HG03025 (cell line): ENCODE data around the gene SELENOO.

Source experiments
- ATAC-seq: cut with Tn5 transposase; IDR thresholded peaks from one replicate; pipeline ENCODE4 v1.9.1; 2021; ENCODE audit warnings: mild to moderate bottlenecking, moderate library complexity; ENCODE audit not compliant: unreplicated experiment, low FRiP score

Gene SELENOO

DNA sequence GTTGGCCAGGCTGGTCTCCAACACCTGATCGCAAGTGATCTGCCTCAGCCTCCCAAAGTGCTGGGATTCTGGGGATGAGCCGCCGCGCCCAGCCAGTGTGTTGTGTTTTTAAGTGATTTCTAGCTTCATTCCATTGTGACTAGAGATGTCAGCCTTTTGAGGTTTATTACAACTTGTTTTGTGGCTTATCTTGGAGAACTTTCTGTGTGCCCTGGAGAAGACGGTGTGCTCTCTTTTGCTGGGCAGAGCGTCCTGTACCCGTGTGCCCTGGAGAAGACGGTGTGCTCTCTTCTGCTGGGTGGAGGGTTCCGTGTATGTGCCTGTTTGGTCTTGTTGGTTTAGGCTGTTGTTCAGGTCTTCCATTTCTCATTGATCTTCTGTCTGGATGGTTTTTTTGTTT, 12.5 kb downstream of the SELENOO start:
- ATAC-seq = no peak

GRCh38 chr22:50215297-50216054, 14.7 kb downstream of the SELENOO start:
- no peak for ATAC-seq

GRCh38 chr22:50216055-50216683, 15.4 kb downstream of the SELENOO start:
- no peak for ATAC-seq

GRCh38 chr22:50216684-50217520, 16.1 kb downstream of the SELENOO start:
- no peak for ATAC-seq

- ATAC-seq = no peak
These were observed 16.8 kb downstream of the SELENOO start for GRCh38 chr22:50217543-50218152.

DNA sequence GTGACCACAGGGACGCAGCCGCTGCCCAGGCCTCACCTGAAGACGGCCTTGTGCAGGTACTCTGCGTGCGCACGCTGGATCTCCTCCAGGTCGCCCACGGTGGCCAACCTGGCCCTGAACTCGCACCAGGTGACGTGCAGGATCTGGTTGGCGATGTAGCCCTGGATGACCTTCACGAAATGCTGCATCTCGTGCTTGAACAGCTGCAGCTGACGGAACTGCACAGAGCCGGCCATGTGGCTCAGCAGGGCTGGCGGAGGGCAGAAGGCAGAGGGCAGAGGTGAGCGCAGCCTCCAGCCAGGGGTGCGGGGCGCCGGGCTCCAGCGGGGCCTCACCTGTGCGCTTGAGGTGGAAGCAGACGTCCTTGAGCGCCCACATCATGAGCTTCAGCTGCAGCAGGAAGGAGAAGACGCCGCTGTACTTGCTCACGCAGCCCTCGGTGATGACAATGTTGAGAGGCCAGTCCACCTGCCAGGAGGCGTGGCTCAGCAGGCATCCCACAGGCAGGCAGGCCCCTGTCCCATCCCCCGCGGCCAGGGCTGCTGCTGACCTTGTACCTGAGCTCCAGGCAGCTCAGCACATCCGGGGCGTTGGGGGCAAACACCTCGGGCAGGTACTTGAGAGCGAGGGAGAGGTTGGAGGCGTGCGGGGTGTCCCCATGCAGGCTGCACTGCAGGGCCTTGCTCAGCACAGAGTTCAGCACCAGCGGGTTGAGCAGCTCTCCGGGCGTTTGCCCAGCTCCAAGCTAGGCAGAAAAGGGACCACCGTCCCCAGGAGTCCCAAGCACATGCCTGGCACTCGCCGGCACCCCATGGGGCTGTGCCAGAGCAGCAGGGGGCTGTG, 17.6 kb downstream of the SELENOO start:
- no peak for ATAC-seq

GRCh38 chr22:50218996-50219727, 18.4 kb downstream of the SELENOO start:
- no peak for ATAC-seq

DNA sequence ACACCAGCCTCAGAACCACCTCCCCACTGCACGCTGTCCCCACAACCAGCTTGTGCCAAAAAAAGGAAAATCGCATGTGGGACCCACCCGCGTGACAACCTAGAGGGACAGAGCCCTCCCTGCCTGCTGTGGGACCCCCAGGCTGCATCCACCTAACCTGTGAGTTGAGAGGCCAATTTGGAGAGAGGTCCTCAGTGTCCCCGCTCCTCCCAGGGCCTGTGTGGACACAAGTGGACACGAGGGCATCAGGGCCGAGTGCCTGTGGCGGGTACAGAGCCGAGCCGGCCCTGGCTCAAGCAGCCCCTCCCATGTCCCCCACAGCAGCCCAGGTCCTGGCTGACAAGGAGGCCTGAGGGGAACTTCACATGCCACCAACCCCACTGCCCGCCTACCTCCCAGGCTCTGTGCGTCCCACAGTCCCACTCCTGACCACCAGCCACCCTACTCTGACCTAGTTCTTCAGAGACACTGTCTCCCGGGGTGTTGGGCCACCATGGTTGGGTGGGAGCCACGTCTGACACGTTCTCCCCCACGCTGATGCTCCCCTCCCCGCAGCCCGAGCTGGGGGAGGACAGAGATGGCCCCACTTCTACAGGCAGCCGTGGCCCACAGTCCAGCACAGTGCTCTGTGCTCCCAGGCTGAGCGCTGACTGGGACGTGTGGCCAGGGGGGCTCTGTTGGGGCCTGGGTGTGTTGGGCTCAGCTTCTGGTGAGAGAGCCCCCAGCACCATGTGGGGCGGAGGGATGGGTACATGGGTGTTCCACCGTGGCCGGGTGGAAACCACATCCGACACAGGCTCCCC, 19.2 kb downstream of the SELENOO start:
- ATAC-seq = no peak

GRCh38 chr22:50220603-50221409, 20.0 kb downstream of the SELENOO start:
- no peak for ATAC-seq

DNA sequence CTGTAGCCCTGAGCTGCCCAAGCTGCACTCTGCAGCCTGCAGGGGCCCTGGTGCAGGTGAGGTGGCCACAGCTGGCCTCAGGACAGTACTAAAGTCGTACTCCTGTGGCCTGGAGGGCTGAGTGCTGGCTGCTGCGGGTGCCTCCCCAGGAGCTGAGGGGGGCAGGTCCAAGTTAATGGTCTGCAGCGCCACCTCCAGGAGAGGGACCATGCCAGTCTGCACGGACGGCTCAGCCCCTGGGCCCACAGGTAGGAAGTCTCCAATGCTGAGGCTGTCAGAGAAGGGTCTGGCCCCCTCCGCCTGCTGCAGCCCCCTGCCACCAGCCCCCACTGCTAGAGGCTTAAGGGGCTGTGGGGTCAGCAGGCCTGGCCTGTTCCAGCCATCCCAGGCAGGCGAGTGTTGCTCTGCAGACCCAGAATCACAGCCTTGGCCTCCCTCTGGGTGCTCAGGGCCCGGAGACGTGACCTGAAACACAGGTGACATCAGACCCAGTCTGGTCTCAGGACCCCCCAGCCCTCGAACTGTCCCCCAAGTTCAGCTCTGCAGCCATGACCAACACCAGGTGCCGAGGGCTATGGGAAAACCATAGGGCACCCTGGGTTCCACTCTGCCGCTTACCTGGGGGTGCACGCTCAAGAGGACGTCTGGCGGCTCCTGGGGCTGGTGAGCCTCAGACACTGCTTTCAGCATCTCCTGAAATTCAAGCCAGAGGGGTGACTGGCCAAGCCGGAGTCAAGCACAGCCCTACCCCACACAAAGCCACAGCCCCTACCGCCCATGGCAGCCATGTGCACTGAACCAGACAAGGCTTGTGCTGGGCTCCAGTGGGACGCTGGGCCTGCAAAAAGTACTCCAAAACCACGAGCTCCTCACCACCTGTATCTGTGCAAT, 20.8 kb downstream of the SELENOO start:
- no peak for ATAC-seq

GRCh38 chr22:50222508-50222907, 21.7 kb downstream of the SELENOO start:
- ATAC-seq = no peak

GRCh38 chr22:50224071-50224470, 23.3 kb downstream of the SELENOO start:
- ATAC-seq = no peak

DNA sequence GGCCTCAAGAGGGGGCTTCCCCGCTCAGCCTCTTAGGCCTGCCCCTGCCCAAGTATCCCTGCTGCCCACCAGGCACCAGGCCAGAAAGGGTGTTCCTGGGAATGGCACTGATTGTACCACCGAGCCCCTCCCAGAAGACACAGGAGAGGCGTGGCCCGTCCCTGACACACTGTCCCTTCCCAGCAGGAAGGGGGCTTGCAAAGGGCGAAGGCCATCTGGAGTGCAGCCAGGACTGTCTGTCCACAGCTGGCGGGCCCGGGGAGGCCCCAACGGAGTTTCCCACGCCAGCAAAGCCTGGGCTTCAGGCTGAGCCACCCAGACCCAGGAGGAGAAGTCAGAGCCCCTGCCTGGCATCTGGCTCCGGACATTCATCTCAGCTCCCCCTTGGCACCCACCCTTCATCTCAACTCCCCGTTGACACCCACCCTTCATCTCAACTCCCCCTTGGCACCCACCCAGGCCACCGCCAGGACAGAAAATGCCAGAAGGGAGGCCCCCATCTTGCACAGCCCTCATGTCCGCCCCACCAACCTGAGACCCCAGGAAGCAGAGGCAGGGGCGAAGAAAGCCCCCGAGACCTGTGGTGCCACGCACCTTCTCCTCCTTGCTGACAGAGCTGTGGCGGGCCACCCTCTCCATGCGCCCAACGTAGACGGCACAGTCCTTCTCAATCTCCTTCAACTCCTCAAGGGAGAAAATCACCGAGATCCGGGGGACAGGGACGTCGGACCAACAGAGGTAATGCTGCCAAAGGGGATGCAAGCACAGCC, 24.6 kb downstream of the SELENOO start:
- no peak for ATAC-seq

DNA sequence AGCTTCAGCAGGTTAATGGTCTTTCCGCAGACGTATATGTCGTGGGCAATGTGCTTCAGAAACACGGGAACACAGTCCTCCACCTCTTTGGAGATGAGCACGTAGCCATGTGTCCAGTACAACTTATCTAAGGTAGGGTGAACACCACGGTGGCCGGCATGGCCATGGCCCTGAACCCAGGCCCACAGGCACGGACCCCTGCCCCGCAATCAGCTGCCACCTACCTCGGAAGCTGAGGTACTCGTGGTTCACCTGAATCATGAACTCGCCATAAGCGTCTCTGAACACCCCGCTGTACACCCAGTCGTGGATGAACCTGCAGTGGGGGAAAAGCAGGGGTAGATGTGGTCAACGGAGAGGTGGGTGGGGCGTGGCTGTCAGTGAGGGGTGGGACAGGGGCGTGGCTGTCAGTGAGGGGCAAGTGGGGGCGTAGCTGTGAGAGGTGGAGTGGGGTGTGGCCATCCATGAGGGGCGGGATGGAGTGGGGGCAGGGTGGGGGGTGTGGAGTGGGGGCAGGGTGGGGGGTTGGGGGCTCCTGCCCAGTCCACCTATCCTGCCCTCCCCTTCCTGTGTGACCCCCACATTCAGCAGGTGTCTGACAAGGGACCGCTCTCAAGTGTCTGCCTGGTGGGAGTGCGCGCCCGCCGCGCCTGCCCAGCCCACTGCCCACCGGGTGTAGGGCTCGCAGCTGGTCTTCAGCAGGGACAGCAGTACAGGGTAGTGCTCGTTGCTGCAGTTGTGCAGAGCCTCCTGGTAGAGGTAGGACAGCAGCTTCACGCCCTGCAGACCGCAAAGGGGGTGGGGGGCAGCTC, 25.5 kb downstream of the SELENOO start:
- ATAC-seq = no peak

DNA sequence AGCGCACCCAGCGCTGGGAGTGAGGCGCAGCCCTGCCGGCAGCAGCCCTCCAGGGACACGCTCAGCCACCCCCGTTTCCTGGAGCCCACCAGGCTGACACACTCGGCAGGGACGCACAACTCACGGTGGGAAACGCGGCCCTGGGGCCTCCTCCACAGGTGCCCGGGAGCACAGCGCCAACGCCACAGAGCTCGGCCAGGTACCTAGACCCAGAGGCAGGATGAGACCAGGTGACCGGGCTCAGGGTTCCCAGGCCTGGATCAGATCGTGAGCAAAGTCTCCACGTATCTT, 26.0 kb downstream of the SELENOO start:
- no peak for ATAC-seq
